Esophagus muscularis mucosa (tissue), 4 donors: ENCODE results near the gene MED13L. TPM values are rescaled to one million over a fixed set of nuclear protein-coding genes. Genes with fewer than 3 reads are reported as not detected.

ENCODE experiments used
- DNase-seq: peaks from one replicate; pipeline ENCODE4 v3.0.0-alpha.2; 2017; ENCODE audit errors: extremely low spot score
- H3K27ac ChIP-seq, 4 donors: fragments of 200-600 bp; sonication (generic); replicated peaks in 1 of 4; 1 replicate in 3 of 4; 2 replicates in 1 of 4; pipeline ENCODE4 v1.5.1; 2016 to 2019; ENCODE audit warnings: mild to moderate bottlenecking in 1 of 4
- H3K27me3 ChIP-seq, 4 donors: fragments of 200-600 bp; sonication (generic); one replicate each; pipeline versions ENCODE4 v1.5.1 to v1.6.0; 2016 to 2019
- H3K36me3 ChIP-seq, 4 donors: fragments of 200-600 bp; sonication (generic); one replicate each; pipeline ENCODE4 v1.5.1; 2016 to 2019
- H3K4me1 ChIP-seq, 4 donors: fragments of 200-600 bp; sonication (generic); one replicate each; pipeline ENCODE4 v1.5.1; 2016 to 2019
- H3K4me3 ChIP-seq, 4 donors: fragments of 200-600 bp; sonication (generic); 1 replicate in 2 of 4; 2 replicates in 2 of 4; pipeline ENCODE4 v1.5.1; 2016 to 2019; ENCODE audit warnings: mild to moderate bottlenecking in 4 of 4, moderate library complexity in 1 of 4
- H3K9me3 ChIP-seq, 4 donors: fragments of 200-600 bp; sonication (generic); 1 replicate in 3 of 4; 2 replicates in 1 of 4; pipeline ENCODE4 v1.5.1; 2016 to 2019
- EP300 ChIP-seq: sonication (generic); formaldehyde crosslinking; IDR thresholded peaks from one replicate; pipeline ENCODE4 v1.6.1; 2017; ENCODE audit warnings: antibody characterized with exemption
- POLR2A ChIP-seq: fragments of 450-650 bp; IDR thresholded peaks from one replicate; pipeline ENCODE4 v1.6.1; 2017; ENCODE audit warnings: antibody characterized with exemption, moderate library complexity, mild to moderate bottlenecking, low read depth
- POLR2AphosphoS5 ChIP-seq, 2 donors: sonication (generic); formaldehyde crosslinking; IDR thresholded peaks; one replicate each; pipeline ENCODE4 v1.6.1; 2017; ENCODE audit warnings: antibody characterized with exemption in 2 of 2
- WGBS: methylation state at CpG from one replicate; pipeline ENCODE4 v1.1.5; 2018; 5-methylcytosine and 5-hydroxymethylcytosine counted together
- intact Hi-C: fragments of 100-400 bp; cut with DNase I; formaldehyde crosslinking; loops from one replicate; pipeline ENCODE4 v1.15.1; 2023
- total RNA-seq, 4 donors: library from RNA; depleted of rRNA; stranded (reverse); fragments of >200 nt; gene quantifications; one replicate each; pipeline versions ENCODE4 v1.1.0 to v1.2.1, GENCODE V29; 2016
- TF ChIP-seq, protein P1 (sequence below), 3 experiments: fragments of 200-600 bp in 2 of 3; fragments of 450-650 bp in 1 of 3; sonication (generic) in 2 of 3; IDR thresholded peaks; one replicate each; pipeline ENCODE4 v1.5.1; 2017 to 2019; ENCODE audit warnings: antibody characterized with exemption in 3 of 3, mild to moderate bottlenecking in 2 of 3, moderate library complexity in 1 of 3

Gene MED13L
- total RNA-seq, 4 donors from 2014 or later, result 141 to 350 (median 175) TPM

DNA sequence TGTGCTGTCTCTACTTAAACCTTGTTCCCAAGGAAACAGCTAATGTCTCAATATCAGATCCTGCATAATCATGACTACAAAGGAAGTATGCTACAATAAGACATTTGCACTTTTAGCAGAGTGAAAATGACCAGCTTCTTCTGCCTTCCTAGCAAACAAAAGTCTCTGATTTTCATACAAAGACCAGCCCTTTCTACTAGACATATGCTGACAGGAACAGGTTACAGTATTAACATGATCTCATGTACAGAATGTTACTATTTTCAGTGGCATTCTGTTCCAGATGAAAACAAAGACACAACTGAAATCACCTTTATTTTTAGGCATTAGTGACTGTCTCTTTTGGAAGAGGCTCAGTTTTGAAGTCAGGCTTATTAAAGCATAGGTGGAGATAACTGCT is 228.6 kb downstream of the MED13L start:
- intact Hi-C loops, result no loop called here
- H3K27ac ChIP-seq, result no peak overlapping the region

GRCh38 chr12:116046039-116046438 is 231.5 kb downstream of the MED13L start:
- Histone ChIP-seq H3K27ac (no peak overlapping the region), H3K4me3 (no peak overlapping the region), H3K36me3 (no peaks in the 10 kb centered on the region), H3K27me3 (no peaks in the 10 kb centered on the region), H3K4me1 (peaks cover 53 to 76% (median 59%) of the 10 kb centered on the region in 4 donors), H3K9me3 (no peaks in the 10 kb centered on the region)
- no peak for DNase-seq
- no peak for TF ChIP-seq POLR2AphosphoS5 (IDR thresholded peaks at IDR 0.05)
- no peak for TF ChIP-seq POLR2A
- TF ChIP-seq EP300, result no peak
- TF ChIP-seq, protein P1, sequence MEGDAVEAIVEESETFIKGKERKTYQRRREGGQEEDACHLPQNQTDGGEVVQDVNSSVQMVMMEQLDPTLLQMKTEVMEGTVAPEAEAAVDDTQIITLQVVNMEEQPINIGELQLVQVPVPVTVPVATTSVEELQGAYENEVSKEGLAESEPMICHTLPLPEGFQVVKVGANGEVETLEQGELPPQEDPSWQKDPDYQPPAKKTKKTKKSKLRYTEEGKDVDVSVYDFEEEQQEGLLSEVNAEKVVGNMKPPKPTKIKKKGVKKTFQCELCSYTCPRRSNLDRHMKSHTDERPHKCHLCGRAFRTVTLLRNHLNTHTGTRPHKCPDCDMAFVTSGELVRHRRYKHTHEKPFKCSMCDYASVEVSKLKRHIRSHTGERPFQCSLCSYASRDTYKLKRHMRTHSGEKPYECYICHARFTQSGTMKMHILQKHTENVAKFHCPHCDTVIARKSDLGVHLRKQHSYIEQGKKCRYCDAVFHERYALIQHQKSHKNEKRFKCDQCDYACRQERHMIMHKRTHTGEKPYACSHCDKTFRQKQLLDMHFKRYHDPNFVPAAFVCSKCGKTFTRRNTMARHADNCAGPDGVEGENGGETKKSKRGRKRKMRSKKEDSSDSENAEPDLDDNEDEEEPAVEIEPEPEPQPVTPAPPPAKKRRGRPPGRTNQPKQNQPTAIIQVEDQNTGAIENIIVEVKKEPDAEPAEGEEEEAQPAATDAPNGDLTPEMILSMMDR (IDR thresholded peaks at IDR 0.05), result no peak
- intact Hi-C loops, result no loop called here

More for the DNA sequence above, 228.6 kb downstream of the MED13L start:
- H3K9me3 ChIP-seq, result no peaks in the 10 kb centered on the region
- no peak for DNase-seq
- H3K4me3 ChIP-seq, result no peak overlapping the region
- H3K4me1 ChIP-seq, result peaks cover 58 to 82% (median 70%) of the 10 kb centered on the region in 4 donors
- no peaks in the 10 kb centered on the region for H3K36me3 ChIP-seq
- no peak for TF ChIP-seq POLR2A
- TF ChIP-seq POLR2AphosphoS5 (IDR thresholded peaks at IDR 0.05), result no peak
- TF ChIP-seq, protein P1 (IDR thresholded peaks at IDR 0.05), result no peak
- TF ChIP-seq EP300, result no peak
- no peaks in the 10 kb centered on the region for H3K27me3 ChIP-seq

- H3K4me3 ChIP-seq, result no peak overlapping the region
- 98% methylated on average over 2 of the region's 2 CpGs for WGBS
- H3K27ac ChIP-seq, result no peak overlapping the region
- intact Hi-C loops, result no loop called here
- no peaks in the 10 kb centered on the region for H3K9me3 ChIP-seq
- DNase-seq, result no peak
- H3K4me1 ChIP-seq, result peaks cover 45 to 69% (median 52%) of the 10 kb centered on the region in 4 donors
- TF ChIP-seq, protein P1 (IDR thresholded peaks at IDR 0.05), result no peak
- TF ChIP-seq POLR2AphosphoS5 (IDR thresholded peaks at IDR 0.05) (no peak), EP300 (no peak), POLR2A (no peak)
- no peaks in the 10 kb centered on the region for H3K27me3 ChIP-seq
- no peaks in the 10 kb centered on the region for H3K36me3 ChIP-seq
Measured at GRCh38 chr12:116045150-116045549, 232.3 kb downstream of the MED13L start.

DNA sequence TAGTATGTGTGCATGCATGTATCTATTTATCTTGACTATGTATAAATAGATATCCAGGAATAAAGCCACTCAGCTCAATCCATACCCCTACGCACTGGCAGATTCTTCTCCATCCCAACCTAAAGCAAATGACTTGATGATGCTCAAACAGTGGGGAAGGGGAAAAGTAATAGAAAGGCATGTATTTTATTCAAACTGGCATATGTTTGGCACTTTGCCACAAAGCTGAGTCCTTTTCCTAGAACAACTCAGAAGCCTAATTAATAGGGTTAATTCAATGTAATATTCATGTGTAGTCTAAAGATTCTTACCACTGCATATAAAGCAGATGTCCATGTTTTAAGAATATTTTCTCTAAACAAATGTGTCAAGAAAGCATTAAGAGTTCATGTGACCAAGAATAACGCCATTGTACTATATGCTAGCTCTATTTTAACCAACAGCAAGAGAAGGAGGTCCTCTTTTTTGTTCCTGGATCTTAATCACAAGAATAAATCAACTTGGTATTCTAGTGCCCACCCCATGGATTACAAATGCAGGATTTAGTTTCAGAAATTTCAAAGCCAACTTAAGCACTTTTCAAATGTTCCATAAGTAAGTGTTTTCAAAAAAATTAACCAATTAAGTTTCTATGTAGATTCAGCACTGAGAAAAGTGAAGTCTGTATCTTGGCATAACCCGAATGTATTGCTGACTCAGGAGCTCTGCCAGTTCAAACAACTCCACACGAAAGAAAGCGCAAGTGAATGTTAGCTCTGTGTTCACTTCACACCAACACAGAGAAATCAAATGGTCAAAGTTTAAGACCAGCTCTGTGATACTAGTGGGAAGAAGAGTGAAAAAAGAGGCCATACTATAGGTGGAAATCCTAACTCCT is 233.6 kb downstream of the MED13L start:
- Histone ChIP-seq H3K27ac (no peak overlapping the region), H3K9me3 (no peaks in the 10 kb centered on the region), H3K4me3 (no peak overlapping the region), H3K36me3 (no peaks in the 10 kb centered on the region), H3K27me3 (no peaks in the 10 kb centered on the region), H3K4me1 (peaks cover 34 to 63% (median 44%) of the 10 kb centered on the region in 4 donors)
- TF ChIP-seq, protein P1 (IDR thresholded peaks at IDR 0.05), result no peak
- no peak for TF ChIP-seq EP300
- no peak for TF ChIP-seq POLR2A
- TF ChIP-seq POLR2AphosphoS5 (IDR thresholded peaks at IDR 0.05), result no peak
- DNase-seq, result no peak
- intact Hi-C loops, result no loop called here
- WGBS, result 57% methylated on average over 5 of the region's 5 CpGs
